NT2/D1 (cell line): ENCODE results near the gene VAMP7.

Experiments used
- DNase-seq: peaks from one replicate; pipeline ENCODE4 v3.0.0-alpha.2; 2011; ENCODE audit warnings: low read depth, low spot score
- H3K27me3 ChIP-seq: 2 replicates; pipeline ENCODE4 v1.6.0; 2011; ENCODE audit warnings: mild to moderate bottlenecking; ENCODE audit not compliant: insufficient read length, insufficient read depth
- H3K36me3 ChIP-seq: 2 replicates; pipeline ENCODE4 v1.6.1; 2011; ENCODE audit warnings: mild to moderate bottlenecking, low read length, mixed read lengths; ENCODE audit not compliant: insufficient read depth, insufficient read length
- H3K4me1 ChIP-seq: 2 replicates; pipeline ENCODE4 v1.5.1; 2011; ENCODE audit not compliant: insufficient read depth, insufficient read length
- H3K4me3 ChIP-seq: 2 replicates; pipeline ENCODE4 v1.5.1; 2011; ENCODE audit warnings: low read depth; ENCODE audit not compliant: insufficient read length
- H3K9ac ChIP-seq: 2 replicates; pipeline ENCODE4 v1.6.0; 2011; ENCODE audit warnings: low read depth; ENCODE audit not compliant: insufficient read length
- H3K9me3 ChIP-seq: 2 replicates; pipeline ENCODE4 v1.5.1; 2011; ENCODE audit warnings: mild to moderate bottlenecking, low read length; ENCODE audit not compliant: insufficient read depth
- SUZ12 ChIP-seq: IDR thresholded peaks from 2 replicates; pipeline ENCODE4 v1.6.1; 2011; ENCODE audit not compliant: insufficient read length, insufficient read depth; ENCODE audit errors: extremely low read depth
- YY1 ChIP-seq: IDR thresholded peaks from 2 replicates; pipeline ENCODE4 v1.6.1; 2011; ENCODE audit not compliant: insufficient read length, insufficient read depth
- ZNF274 ChIP-seq: IDR thresholded peaks from 2 replicates; pipeline ENCODE4 v1.6.1; 2011; ENCODE audit warnings: mild to moderate bottlenecking, low read depth, low read length

VAMP7 gene

GRCh38 chrX:155988859-155989258 lies 107.7 kb downstream of the VAMP7 start:
- Histone ChIP-seq H3K4me3 (no peak overlapping the region), H3K4me1 (no peaks in the 10 kb centered on the region), H3K9me3 (no peaks in the 10 kb centered on the region), H3K27me3 (no peaks in the 10 kb centered on the region), H3K9ac (no peak overlapping the region), H3K36me3 (no peaks in the 10 kb centered on the region)
- TF ChIP-seq SUZ12 = no peak
- TF ChIP-seq YY1 = no peak
- TF ChIP-seq ZNF274 = no peak
- DNase-seq = no peak
